ENCODE measurements around the gene ALG2. TPM values are rescaled to one million over a fixed set of nuclear protein-coding genes. Genes with fewer than 3 reads are reported as not detected.

Gene ALG2
- total and polyA plus RNA-seq, 9 of the 15 experiments (the other 6 are each of a cell fraction or from before 2014, with no cell fraction given), result 4.9 to 41.9 (median 20.2) TPM

DNA sequence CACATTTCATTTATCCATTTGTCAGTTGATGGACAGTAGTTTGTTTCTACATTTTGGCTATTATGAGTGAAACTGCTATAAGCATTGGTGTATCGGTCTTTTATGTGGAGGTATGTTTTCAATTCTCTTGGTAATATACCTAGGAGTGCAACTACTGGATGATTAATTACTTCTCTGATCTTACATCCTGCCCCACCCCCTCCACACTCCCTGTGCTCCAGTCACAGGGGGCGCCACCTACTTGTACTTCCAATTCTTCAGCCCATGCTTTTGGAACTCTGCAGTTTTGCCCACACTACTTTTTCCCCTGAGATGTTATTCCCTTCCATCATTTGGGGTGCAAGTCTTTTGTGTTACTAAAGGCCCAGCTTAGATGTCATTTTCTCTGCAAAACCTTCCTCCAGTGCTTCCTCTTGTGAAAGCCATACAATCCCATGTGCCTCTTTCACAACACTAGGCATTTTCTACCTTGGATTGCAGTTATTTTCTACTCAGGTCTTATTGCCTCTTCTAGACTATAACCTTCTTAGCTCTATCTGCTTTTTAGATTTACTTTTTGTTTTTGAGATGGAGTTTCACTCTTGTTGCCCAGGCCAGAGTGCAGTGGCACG, 42.4 kb upstream of the ALG2 start (continued):
- TF ChIP-seq, protein P1, sequence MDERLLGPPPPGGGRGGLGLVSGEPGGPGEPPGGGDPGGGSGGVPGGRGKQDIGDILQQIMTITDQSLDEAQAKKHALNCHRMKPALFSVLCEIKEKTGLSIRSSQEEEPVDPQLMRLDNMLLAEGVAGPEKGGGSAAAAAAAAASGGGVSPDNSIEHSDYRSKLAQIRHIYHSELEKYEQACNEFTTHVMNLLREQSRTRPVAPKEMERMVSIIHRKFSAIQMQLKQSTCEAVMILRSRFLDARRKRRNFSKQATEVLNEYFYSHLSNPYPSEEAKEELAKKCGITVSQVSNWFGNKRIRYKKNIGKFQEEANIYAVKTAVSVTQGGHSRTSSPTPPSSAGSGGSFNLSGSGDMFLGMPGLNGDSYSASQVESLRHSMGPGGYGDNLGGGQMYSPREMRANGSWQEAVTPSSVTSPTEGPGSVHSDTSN (CRISPR knock-in tag; IDR thresholded peaks at IDR 0.05; ENCODE audit: low read depth), result no peak
- TF ChIP-seq, protein P1 (tag; conservative IDR thresholded peaks at IDR 0.05; ENCODE audit: low read depth), result peak; percentile 79
- no peak for TF ChIP-seq NCOA4 (IDR thresholded peaks at IDR 0.05; ENCODE audit: partially characterized antibody)
- TF ChIP-seq, protein P2, sequence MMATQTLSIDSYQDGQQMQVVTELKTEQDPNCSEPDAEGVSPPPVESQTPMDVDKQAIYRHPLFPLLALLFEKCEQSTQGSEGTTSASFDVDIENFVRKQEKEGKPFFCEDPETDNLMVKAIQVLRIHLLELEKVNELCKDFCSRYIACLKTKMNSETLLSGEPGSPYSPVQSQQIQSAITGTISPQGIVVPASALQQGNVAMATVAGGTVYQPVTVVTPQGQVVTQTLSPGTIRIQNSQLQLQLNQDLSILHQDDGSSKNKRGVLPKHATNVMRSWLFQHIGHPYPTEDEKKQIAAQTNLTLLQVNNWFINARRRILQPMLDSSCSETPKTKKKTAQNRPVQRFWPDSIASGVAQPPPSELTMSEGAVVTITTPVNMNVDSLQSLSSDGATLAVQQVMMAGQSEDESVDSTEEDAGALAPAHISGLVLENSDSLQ (IDR thresholded peaks at IDR 0.05), result peak; percentile 82
- TF ChIP-seq, protein P3, sequence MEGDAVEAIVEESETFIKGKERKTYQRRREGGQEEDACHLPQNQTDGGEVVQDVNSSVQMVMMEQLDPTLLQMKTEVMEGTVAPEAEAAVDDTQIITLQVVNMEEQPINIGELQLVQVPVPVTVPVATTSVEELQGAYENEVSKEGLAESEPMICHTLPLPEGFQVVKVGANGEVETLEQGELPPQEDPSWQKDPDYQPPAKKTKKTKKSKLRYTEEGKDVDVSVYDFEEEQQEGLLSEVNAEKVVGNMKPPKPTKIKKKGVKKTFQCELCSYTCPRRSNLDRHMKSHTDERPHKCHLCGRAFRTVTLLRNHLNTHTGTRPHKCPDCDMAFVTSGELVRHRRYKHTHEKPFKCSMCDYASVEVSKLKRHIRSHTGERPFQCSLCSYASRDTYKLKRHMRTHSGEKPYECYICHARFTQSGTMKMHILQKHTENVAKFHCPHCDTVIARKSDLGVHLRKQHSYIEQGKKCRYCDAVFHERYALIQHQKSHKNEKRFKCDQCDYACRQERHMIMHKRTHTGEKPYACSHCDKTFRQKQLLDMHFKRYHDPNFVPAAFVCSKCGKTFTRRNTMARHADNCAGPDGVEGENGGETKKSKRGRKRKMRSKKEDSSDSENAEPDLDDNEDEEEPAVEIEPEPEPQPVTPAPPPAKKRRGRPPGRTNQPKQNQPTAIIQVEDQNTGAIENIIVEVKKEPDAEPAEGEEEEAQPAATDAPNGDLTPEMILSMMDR (IDR thresholded peaks at IDR 0.05 in 2 of 3, conservative IDR thresholded peaks at IDR 0.05 in 1 of 3; ENCODE audit: insufficient read depth in 2 of 3, low read depth in 1 of 3, low read length in 3 of 3), result peak; percentile 45 to 53 (median 48); a peak in 5 of 6 replicates
- no peak for TF ChIP-seq ZNF717 (CRISPR knock-in tag; IDR thresholded peaks at IDR 0.05)
- TF ChIP-seq MEIS2 (IDR thresholded peaks at IDR 0.05; ENCODE audit: partially characterized antibody), result peak; percentile 88
